ENCODE measurements around the gene DEK. TPM values are rescaled to one million over a fixed set of nuclear protein-coding genes. Genes with fewer than 3 reads are reported as not detected.
"Not testable (repeated sequence)": the region's sequence is repeated elsewhere in the genome, so short reads cannot be mapped to it uniquely, and the experiment has no call there.

The DEK gene
- total and polyA plus RNA-seq, 4 experiments from 2014 or later, result 56.4 to 131 (median 110) TPM

DNA sequence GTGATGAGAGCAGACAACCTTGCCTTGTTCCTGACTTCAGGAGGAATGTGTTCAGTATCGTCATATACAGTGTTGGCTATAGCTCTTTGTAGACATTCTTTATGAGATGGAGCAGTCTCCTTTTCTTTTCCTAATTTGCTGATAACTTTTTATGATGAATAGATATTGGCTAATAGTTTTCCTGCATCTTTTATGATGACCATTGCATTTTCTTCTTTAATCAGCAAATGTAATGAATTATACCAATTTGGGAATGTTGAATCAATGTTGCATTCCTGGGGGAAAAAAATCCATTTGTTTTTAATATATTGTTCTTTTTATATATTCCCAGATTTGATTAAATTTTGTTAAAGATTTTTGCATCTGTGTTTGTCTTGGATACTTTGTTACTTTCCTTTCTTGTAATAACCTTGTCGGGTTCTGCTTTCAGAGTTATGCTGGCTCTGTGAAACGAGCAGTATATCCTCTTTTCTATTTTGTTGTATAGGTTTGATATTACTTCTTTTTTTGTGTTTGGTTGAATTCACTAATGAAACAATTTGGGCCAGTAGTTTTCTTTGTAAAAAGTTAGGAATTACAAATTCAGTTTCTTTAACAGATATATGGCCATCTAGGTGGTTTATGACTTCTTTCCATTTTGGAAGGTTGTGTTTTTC, 85.2 kb downstream of the DEK start:
- intact Hi-C loops (cut with micrococcal nuclease), result no loop called here
- Mint-ChIP-seq H3K4me1 (peaks cover 0 to 19% (median 8%) of the 10 kb centered on the region in 4 donors), H3K4me3 (no peak overlapping the region), H3K36me3 (peaks cover 50 to 68% of the 10 kb centered on the region in 2 donors), H3K27ac (peak overlapping the region in 2 of 7 donors; percentile 13 to 24), H3K9me3 (no peaks in the 10 kb centered on the region), H3K27me3 (no peaks in the 10 kb centered on the region)
- no peaks in the 10 kb centered on the region for H3K9me3 ChIP-seq (ENCODE audit: control insufficient read depth in 1 of 2, low read length in 2 of 2)
- no peaks in the 10 kb centered on the region for H3K36me3 ChIP-seq (ENCODE audit: insufficient read depth, low read length)
- H3K27me3 ChIP-seq (ENCODE audit: insufficient read depth, low read length), result no peaks in the 10 kb centered on the region
- no peak overlapping the region for H3K27ac ChIP-seq (ENCODE audit: low read depth, low read length)
- no peaks in the 10 kb centered on the region for H3K4me1 ChIP-seq (ENCODE audit: insufficient read depth, low read length)
- no peak overlapping the region for H3K4me3 ChIP-seq (ENCODE audit: low read length in 2 of 2)
- POLR2A ChIA-PET (ENCODE audit: partially characterized antibody), result no interaction called here
- CTCF ChIA-PET (ENCODE audit: partially characterized antibody), result no interaction called here
- no peak for DNase-seq

- Histone ChIP-seq H3K9me3 (ENCODE audit: control insufficient read depth in 1 of 2, low read length in 2 of 2) (no peaks in the 10 kb centered on the region), H3K27me3 (ENCODE audit: insufficient read depth, low read length) (no peaks in the 10 kb centered on the region), H3K4me3 (ENCODE audit: low read length in 2 of 2) (no peak overlapping the region), H3K4me1 (ENCODE audit: insufficient read depth, low read length) (no peaks in the 10 kb centered on the region), H3K27ac (ENCODE audit: low read depth, low read length) (no peak overlapping the region), H3K36me3 (ENCODE audit: insufficient read depth, low read length) (no peaks in the 10 kb centered on the region)
- Mint-ChIP-seq H3K27ac (no peak overlapping the region), H3K27me3 (no peaks in the 10 kb centered on the region), H3K4me1 (peaks cover 0 to 19% (median 9%) of the 10 kb centered on the region in 4 donors), H3K9me3 (no peaks in the 10 kb centered on the region), H3K4me3 (no peak overlapping the region), H3K36me3 (peaks cover 50 to 66% of the 10 kb centered on the region in 2 donors)
- no peak for DNase-seq
- ChIA-PET CTCF (ENCODE audit: partially characterized antibody) (no interaction called here), POLR2A (ENCODE audit: partially characterized antibody) (no interaction called here)
- intact Hi-C loops (cut with micrococcal nuclease), result no loop called here
These were observed 86.9 kb downstream of the DEK start for GRCh38 chr6:18177286-18177965.

- H3K36me3 ChIP-seq (ENCODE audit: insufficient read depth, low read length); H3K27me3 ChIP-seq (ENCODE audit: insufficient read depth, low read length); DNase-seq; H3K27ac Mint-ChIP-seq; H3K27me3 Mint-ChIP-seq; H3K4me3 Mint-ChIP-seq; H3K4me1 ChIP-seq (ENCODE audit: insufficient read depth, low read length); POLR2A ChIA-PET (ENCODE audit: partially characterized antibody); CTCF ChIA-PET (ENCODE audit: partially characterized antibody); H3K27ac ChIP-seq (ENCODE audit: low read depth, low read length); intact Hi-C loops (cut with micrococcal nuclease); H3K9me3 ChIP-seq (ENCODE audit: control insufficient read depth in 1 of 2, low read length in 2 of 2); H3K9me3 Mint-ChIP-seq; H3K4me3 ChIP-seq (ENCODE audit: low read length in 2 of 2): not testable (repeated sequence)
- Mint-ChIP-seq H3K36me3 (peaks cover 59 to 62% of the 10 kb centered on the region in 2 donors), H3K4me1 (peaks cover 0 to 19% (median 9%) of the 10 kb centered on the region in 4 donors)
These were observed 88.1 kb downstream of the DEK start for GRCh38 chr6:18176198-18176597.

Other genes with a start within 250 kb of the DEK start
- 1 to 10 TPM; 1.1 TPM for gene NHLRC1, start 141.9 kb downstream of the DEK start, total RNA-seq
- 1 to 10 TPM in 1 of 2 donors, under 1 TPM in 1; 0.95 to 1.7 TPM for gene NHLRC1, start 141.9 kb downstream of the DEK start, polyA plus RNA-seq
- gene TPMT, start 109.5 kb downstream of the DEK start, total RNA-seq, result 1 to 10 TPM; 6.4 to 7.4 TPM
- gene TPMT, start 109.5 kb downstream of the DEK start, polyA plus RNA-seq, result 10 to 100 TPM; 10.2 to 18.3 TPM
- gene KDM1B, start 109.1 kb downstream of the DEK start, total RNA-seq, result 10 to 100 TPM; 12.0 to 12.3 TPM
- under 1 TPM; 0.45 to 0.96 TPM for gene KDM1B, start 109.1 kb downstream of the DEK start, polyA plus RNA-seq
- gene RNF144B, start 122.8 kb upstream of the DEK start, total RNA-seq, result 1 to 10 TPM; 3.2 to 5.8 TPM
- 1 to 10 TPM in 1 of 2 donors, under 1 TPM in 1; 0.93 to 3.1 TPM for gene RNF144B, start 122.8 kb upstream of the DEK start, polyA plus RNA-seq